HepG2 (cell line): ENCODE data around the gene C5orf47.

Experiments
- GABPA ChIP-seq, 2 experiments: IDR thresholded peaks; 2 replicates each; pipeline ENCODE4 v1.6.1; 2011 to 2016; ENCODE audit warnings: low read depth in 2 of 2, low read length in 1 of 2, missing biosample characterization in 1 of 2, missing genetic modification characterization in 1 of 2
- NFE2L1 ChIP-seq: sonication (generic); formaldehyde crosslinking; IDR thresholded peaks from 2 replicates; pipeline ENCODE4 v1.4.0; 2020; ENCODE audit warnings: missing genetic modification reagents, mild to moderate bottlenecking, borderline replicate concordance
- POLR2AphosphoS2 ChIP-seq: IDR thresholded peaks from 2 replicates; pipeline ENCODE4 v1.6.1; 2011; ENCODE audit warnings: low read depth, low read length, improper control_type of control experiment
- RFX5 ChIP-seq: IDR thresholded peaks from 2 replicates; pipeline ENCODE4 v1.6.1; 2011; ENCODE audit warnings: low read depth, low read length, improper control_type of control experiment
- TCF7L2 ChIP-seq: IDR thresholded peaks from 2 replicates; pipeline ENCODE4 v1.6.1; 2011; ENCODE audit warnings: mild to moderate bottlenecking, low read depth, low read length, moderate library complexity
- YY1 ChIP-seq: IDR thresholded peaks from 2 replicates; pipeline ENCODE4 v1.6.1; 2011; ENCODE audit warnings: low read length, low read depth, moderate library complexity, mild to moderate bottlenecking; ENCODE audit not compliant: insufficient read depth, insufficient replicate concordance
- ZMYM2 ChIP-seq: sonication (generic); formaldehyde crosslinking; IDR thresholded peaks from 2 replicates; pipeline ENCODE4 v1.8.0; 2022; ENCODE audit warnings: mild to moderate bottlenecking, missing genetic modification reagents
- TF ChIP-seq, protein P1 (sequence below): sonication (generic); formaldehyde crosslinking; IDR thresholded peaks from 2 replicates; pipeline ENCODE4 v1.5.0; 2020; ENCODE audit warnings: mild to moderate bottlenecking, missing genetic modification reagents, moderate library complexity
- TF ChIP-seq, protein P2 (sequence below), 2 experiments: sonication (generic) in 1 of 2; formaldehyde crosslinking in 1 of 2; IDR thresholded peaks; 2 replicates each; pipeline versions ENCODE4 v1.5.1 to v1.6.1; 2011 to 2020; ENCODE audit warnings: borderline replicate concordance in 1 of 2, low read depth in 1 of 2, low read length in 1 of 2, mild to moderate bottlenecking in 1 of 2, missing genetic modification reagents in 1 of 2, moderate library complexity in 1 of 2

DNA sequence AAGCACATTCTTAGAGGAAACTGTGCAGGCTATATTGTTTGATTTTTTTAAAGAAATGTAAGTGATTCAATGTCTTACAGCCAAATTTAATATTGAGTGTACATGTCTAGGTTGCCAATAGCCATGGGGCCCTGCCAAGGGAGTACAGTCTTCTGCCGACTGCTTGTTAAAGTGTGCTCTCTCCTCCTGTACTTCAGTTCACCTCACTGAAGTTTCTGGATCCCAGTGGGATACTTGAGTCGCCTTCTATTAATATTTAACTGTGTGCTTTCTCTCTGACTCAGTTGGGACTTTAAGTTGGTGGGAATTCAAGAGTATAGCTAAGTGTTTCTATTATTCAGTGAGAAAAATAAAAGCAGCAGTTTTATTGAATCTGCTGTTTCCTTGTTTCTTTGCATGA lies 44.5 kb upstream of the C5orf47 start:
- no peak for TF ChIP-seq NFE2L1 (CRISPR knock-in tag)
- no peak for TF ChIP-seq ZMYM2 (CRISPR knock-in tag)
- TF ChIP-seq, protein P1, sequence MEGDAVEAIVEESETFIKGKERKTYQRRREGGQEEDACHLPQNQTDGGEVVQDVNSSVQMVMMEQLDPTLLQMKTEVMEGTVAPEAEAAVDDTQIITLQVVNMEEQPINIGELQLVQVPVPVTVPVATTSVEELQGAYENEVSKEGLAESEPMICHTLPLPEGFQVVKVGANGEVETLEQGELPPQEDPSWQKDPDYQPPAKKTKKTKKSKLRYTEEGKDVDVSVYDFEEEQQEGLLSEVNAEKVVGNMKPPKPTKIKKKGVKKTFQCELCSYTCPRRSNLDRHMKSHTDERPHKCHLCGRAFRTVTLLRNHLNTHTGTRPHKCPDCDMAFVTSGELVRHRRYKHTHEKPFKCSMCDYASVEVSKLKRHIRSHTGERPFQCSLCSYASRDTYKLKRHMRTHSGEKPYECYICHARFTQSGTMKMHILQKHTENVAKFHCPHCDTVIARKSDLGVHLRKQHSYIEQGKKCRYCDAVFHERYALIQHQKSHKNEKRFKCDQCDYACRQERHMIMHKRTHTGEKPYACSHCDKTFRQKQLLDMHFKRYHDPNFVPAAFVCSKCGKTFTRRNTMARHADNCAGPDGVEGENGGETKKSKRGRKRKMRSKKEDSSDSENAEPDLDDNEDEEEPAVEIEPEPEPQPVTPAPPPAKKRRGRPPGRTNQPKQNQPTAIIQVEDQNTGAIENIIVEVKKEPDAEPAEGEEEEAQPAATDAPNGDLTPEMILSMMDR (CRISPR knock-in tag): no peak
- no peak for TF ChIP-seq POLR2AphosphoS2
- no peak for TF ChIP-seq YY1
- TF ChIP-seq, protein P2, sequence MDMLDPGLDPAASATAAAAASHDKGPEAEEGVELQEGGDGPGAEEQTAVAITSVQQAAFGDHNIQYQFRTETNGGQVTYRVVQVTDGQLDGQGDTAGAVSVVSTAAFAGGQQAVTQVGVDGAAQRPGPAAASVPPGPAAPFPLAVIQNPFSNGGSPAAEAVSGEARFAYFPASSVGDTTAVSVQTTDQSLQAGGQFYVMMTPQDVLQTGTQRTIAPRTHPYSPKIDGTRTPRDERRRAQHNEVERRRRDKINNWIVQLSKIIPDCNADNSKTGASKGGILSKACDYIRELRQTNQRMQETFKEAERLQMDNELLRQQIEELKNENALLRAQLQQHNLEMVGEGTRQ (IDR thresholded peaks at IDR 0.05; ENCODE audit: low read depth, low read length): no peak
- TF ChIP-seq, protein P2 (CRISPR knock-in tag; IDR thresholded peaks at IDR 0.05; ENCODE audit: borderline replicate concordance): no peak
- TF ChIP-seq GABPA (IDR thresholded peaks at IDR 0.05; ENCODE audit: low read depth, low read length): no peak
- TF ChIP-seq GABPA (CRISPR knock-in tag; IDR thresholded peaks at IDR 0.05; ENCODE audit: low read depth): no peak
- no peak for TF ChIP-seq TCF7L2
- TF ChIP-seq RFX5: no peak
